K562 (cell line): ENCODE results near the gene ABCA7. TPM values are rescaled to one million over a fixed set of nuclear protein-coding genes. Genes with fewer than 3 reads are reported as not detected.

ENCODE experiments used
- ATAC-seq: fragments of 200-7000 bp; cut with Tn5 transposase; 3 replicates; pipeline ENCODE4 v1.9.1; 2020; ENCODE audit warnings: moderate library complexity
- BruUV-seq: library from RNA; stranded (reverse); fragments of 400-500 nt; replicated peaks from 2 replicates; lab custom pipeline; 2021; lab: Mats Ljungman, UMichigan
- CTCF ChIA-PET: fragments of 300-600 bp; formaldehyde crosslinking; extraction: SDS; loops from one replicate; lab custom pipeline; 2021; ENCODE audit warnings: low intra/inter-chr PET ratio; lab: Yijun Ruan, JAX
- POLR2A ChIA-PET: fragments of 300-600, 350-650 bp; sonication (Branson Sonifier 250); formaldehyde crosslinking; extraction: SDS; loops from one replicate; lab custom pipeline; 2021; ENCODE audit warnings: antibody characterized with exemption, inconsistent platforms; lab: Yijun Ruan, JAX
- DNase-seq, 4 experiments: peaks; one replicate each; pipeline versions ENCODE4 v3.0.0 to v3.0.0-alpha.2; 2011 to 2018; ENCODE audit warnings: low spot score in 3 of 4, mixed read lengths in 3 of 4; ENCODE audit errors: extremely low read depth in 1 of 4
- FAIRE-seq: peaks from 2 replicates; lab custom pipeline; 2011; peaks lifted over from hg19 to GRCh38; lab: Jason Lieb, UNC
- H2AFZ ChIP-seq: 2 replicates; pipeline ENCODE4 v1.6.0; 2011; ENCODE audit warnings: low read depth, low read length, control low read depth, inconsistent platforms
- H3K27ac ChIP-seq: fragments of 200-600 bp; 3 replicates; pipeline ENCODE4 v1.8.0; 2011; ENCODE audit warnings: low read depth, mild to moderate bottlenecking, control low read depth, inconsistent platforms, low read length, moderate library complexity, mixed read lengths; ENCODE audit errors: extremely low read depth
- H3K27me3 ChIP-seq, 2 experiments: fragments of 300-600 bp in 1 of 2; 2 replicates in 1 of 2; 3 replicates in 1 of 2; pipeline versions ENCODE4 v1.6.0 to v1.8.0; 2011; ENCODE audit warnings: inconsistent platforms in 2 of 2, low read length in 2 of 2, mild to moderate bottlenecking in 1 of 2, mixed read lengths in 1 of 2, moderate library complexity in 1 of 2; ENCODE audit not compliant: control insufficient read depth in 2 of 2, insufficient read depth in 2 of 2
- H3K36me3 ChIP-seq: fragments of 300-600 bp; 3 replicates; pipeline ENCODE4 v1.8.0; 2011; ENCODE audit warnings: mild to moderate bottlenecking, low read length, inconsistent platforms; ENCODE audit not compliant: control insufficient read depth, insufficient read depth
- H3K4me1 ChIP-seq, 2 experiments: fragments of 200-600 bp in 1 of 2; replicated peaks in 1 of 2; 2 replicates in 1 of 2; 3 replicates in 1 of 2; pipeline versions ENCODE4 v1.5.1 to v1.8.0; 2011; ENCODE audit warnings: inconsistent platforms in 2 of 2, low read length in 2 of 2, mild to moderate bottlenecking in 1 of 2, mixed read lengths in 1 of 2, moderate library complexity in 1 of 2; ENCODE audit not compliant: control insufficient read depth in 2 of 2, insufficient read depth in 2 of 2
- H3K4me2 ChIP-seq: 2 replicates; pipeline ENCODE4 v1.6.1; 2011; ENCODE audit warnings: low read length, control low read depth, inconsistent platforms, mixed read lengths; ENCODE audit not compliant: insufficient read depth
- H3K4me3 ChIP-seq: fragments of 200-600 bp; sonication (generic), shearing (Covaris generic); 2 replicates; pipeline ENCODE4 v1.5.1; 2016; ENCODE audit warnings: control low read depth, inconsistent platforms
- H3K79me2 ChIP-seq: fragments of 200-600 bp; 3 replicates; pipeline ENCODE4 v1.8.0; 2011; ENCODE audit warnings: low read length, inconsistent platforms; ENCODE audit not compliant: control insufficient read depth, insufficient read depth
- H3K9ac ChIP-seq, 2 experiments: 2 replicates each; pipeline versions ENCODE4 v1.6.0 to v1.6.1; 2011; ENCODE audit warnings: low read depth in 2 of 2, low read length in 2 of 2, control low read depth in 1 of 2, inconsistent platforms in 1 of 2, mild to moderate bottlenecking in 1 of 2, mixed read lengths in 1 of 2; ENCODE audit not compliant: insufficient read depth in 1 of 2
- H3K9me1 ChIP-seq: one replicate; pipeline ENCODE4 v1.6.0; 2011; ENCODE audit warnings: inconsistent platforms, mild to moderate bottlenecking, low read length, moderate library complexity; ENCODE audit not compliant: control insufficient read depth, insufficient read depth
- H3K9me3 ChIP-seq: replicated peaks from 2 replicates; pipeline ENCODE4 v1.5.1; 2011; ENCODE audit warnings: low read depth, low read length, inconsistent platforms; ENCODE audit not compliant: control insufficient read depth, insufficient read depth
- H4K20me1 ChIP-seq: replicated peaks from 2 replicates; pipeline ENCODE4 v1.6.1; 2011; ENCODE audit warnings: low read length, inconsistent platforms, mixed read lengths; ENCODE audit not compliant: control insufficient read depth, insufficient read depth
- ETV5 ChIP-seq: sonication (generic); formaldehyde crosslinking; IDR thresholded peaks from 2 replicates; pipeline ENCODE4 v1.4.0; 2020; ENCODE audit warnings: low read depth, mild to moderate bottlenecking, missing genetic modification reagents
- HOXB6 ChIP-seq: fragments of 250-450 bp; sonication (Bioruptor Pico); IDR thresholded peaks from 2 replicates; pipeline ENCODE4 v1.5.1; 2022; ENCODE audit warnings: mild to moderate bottlenecking, borderline replicate concordance
- KLF16 ChIP-seq: IDR thresholded peaks from 2 replicates; pipeline ENCODE4 v1.6.1; 2016; ENCODE audit warnings: antibody characterized with exemption
- NCOA4 ChIP-seq: fragments of 450-650 bp; IDR thresholded peaks from 2 replicates; pipeline ENCODE4 v1.6.1; 2018; ENCODE audit warnings: mild to moderate bottlenecking; ENCODE audit not compliant: partially characterized antibody
- PYGO2 ChIP-seq: fragments of 450-650 bp; IDR thresholded peaks from 2 replicates; pipeline ENCODE4 v1.6.1; 2016; ENCODE audit warnings: mild to moderate bottlenecking, missing genetic modification characterization, moderate library complexity, missing compliant biosample characterization
- ZFP1 ChIP-seq: fragments of 450-650 bp; formaldehyde crosslinking; IDR thresholded peaks from 2 replicates; pipeline ENCODE4 v1.4.0; 2020; ENCODE audit warnings: mild to moderate bottlenecking, mixed read lengths
- ZFP36 ChIP-seq: fragments of 150-350 bp; IDR thresholded peaks from 2 replicates; pipeline ENCODE4 v1.6.1; 2018; ENCODE audit warnings: low read length, low read depth; ENCODE audit not compliant: partially characterized antibody
- ZNF764 ChIP-seq: fragments of 250-450 bp; sonication (Bioruptor Pico); IDR thresholded peaks from 2 replicates; pipeline ENCODE4 v1.4.0; 2020; ENCODE audit warnings: low read depth, mild to moderate bottlenecking, moderate library complexity
- WGBS: fragments of 100-300 bp; shearing (Covaris generic); methylation state at CpG from one replicate; pipeline ENCODE4 v1.1.6; 2016; ENCODE audit warnings: low coverage, mixed read lengths; ENCODE audit not compliant: insufficient coverage; ENCODE audit errors: missing lambda C conversion rate; 5-methylcytosine and 5-hydroxymethylcytosine counted together
- in situ Hi-C: fragments of 300-500 bp; cut with MboI; formaldehyde crosslinking; loops from 4 replicates; pipeline ENCODE4 v1.15.0; 2018; ENCODE audit warnings: inconsistent platforms, mixed read lengths
- intact Hi-C: fragments of 100-400 bp; cut with micrococcal nuclease; formaldehyde crosslinking; loops from 2 replicates; pipeline ENCODE4 v1.14.2; 2022
- polyA plus RNA-seq, 8 experiments: library from polyadenylated mRNA; depleted of rRNA in 4 of 8; stranded (reverse) in 5 of 8; unstranded in 3 of 8; fragments of >200 nt; fragmentation: Nextera tagmentation in 2 of 8; fragmentation: Illumina TruSeq in 1 of 8; extraction: Ambion mirVana in 2 of 8; extraction: Trizol in 1 of 8; gene quantifications; 2 replicates each; pipeline versions ENCODE4 v1.2.1 to v1.2.3, GENCODE V29; 2011 to 2014; ENCODE audit warnings: inconsistent platforms in 1 of 8, missing spikeins in 1 of 8
- total RNA-seq, 7 experiments: library from RNA; depleted of rRNA in 6 of 7; stranded (reverse); fragments of >200 nt in 6 of 7; fragmentation: Illumina TruSeq in 2 of 7; extraction: Trizol in 2 of 7; gene quantifications; 2 replicates each; pipeline versions ENCODE4 v1.2.1 to v1.2.3, GENCODE V29; 2011 to 2021; ENCODE audit warnings: low replicate concordance in 1 of 7
- TF ChIP-seq, protein P1 (sequence below): sonication (generic); formaldehyde crosslinking; IDR thresholded peaks from 2 replicates; pipeline ENCODE4 v1.4.0; 2020; ENCODE audit warnings: mild to moderate bottlenecking, missing genetic modification reagents
- TF ChIP-seq, protein P2 (sequence below): sonication (generic); formaldehyde crosslinking; IDR thresholded peaks from 2 replicates; pipeline ENCODE4 v1.8.0; 2022; ENCODE audit warnings: missing genetic modification reagents, mild to moderate bottlenecking, borderline replicate concordance
- TF ChIP-seq, protein P3 (sequence below), 2 experiments: fragments of 450-650 bp in 1 of 2; IDR thresholded peaks; 2 replicates each; pipeline ENCODE4 v1.6.1; 2011 to 2017; ENCODE audit warnings: low read depth in 2 of 2, antibody characterized with exemption in 1 of 2, borderline replicate concordance in 1 of 2, low read length in 1 of 2, mild to moderate bottlenecking in 1 of 2, mixed read lengths in 1 of 2; ENCODE audit not compliant: control insufficient read depth in 1 of 2

Gene ABCA7
- total and polyA plus RNA-seq, 9 of the 15 experiments (the other 6 are each of a cell fraction or from before 2014, with no cell fraction given): 2.3 to 96.1 (median 31.2) TPM

DNA sequence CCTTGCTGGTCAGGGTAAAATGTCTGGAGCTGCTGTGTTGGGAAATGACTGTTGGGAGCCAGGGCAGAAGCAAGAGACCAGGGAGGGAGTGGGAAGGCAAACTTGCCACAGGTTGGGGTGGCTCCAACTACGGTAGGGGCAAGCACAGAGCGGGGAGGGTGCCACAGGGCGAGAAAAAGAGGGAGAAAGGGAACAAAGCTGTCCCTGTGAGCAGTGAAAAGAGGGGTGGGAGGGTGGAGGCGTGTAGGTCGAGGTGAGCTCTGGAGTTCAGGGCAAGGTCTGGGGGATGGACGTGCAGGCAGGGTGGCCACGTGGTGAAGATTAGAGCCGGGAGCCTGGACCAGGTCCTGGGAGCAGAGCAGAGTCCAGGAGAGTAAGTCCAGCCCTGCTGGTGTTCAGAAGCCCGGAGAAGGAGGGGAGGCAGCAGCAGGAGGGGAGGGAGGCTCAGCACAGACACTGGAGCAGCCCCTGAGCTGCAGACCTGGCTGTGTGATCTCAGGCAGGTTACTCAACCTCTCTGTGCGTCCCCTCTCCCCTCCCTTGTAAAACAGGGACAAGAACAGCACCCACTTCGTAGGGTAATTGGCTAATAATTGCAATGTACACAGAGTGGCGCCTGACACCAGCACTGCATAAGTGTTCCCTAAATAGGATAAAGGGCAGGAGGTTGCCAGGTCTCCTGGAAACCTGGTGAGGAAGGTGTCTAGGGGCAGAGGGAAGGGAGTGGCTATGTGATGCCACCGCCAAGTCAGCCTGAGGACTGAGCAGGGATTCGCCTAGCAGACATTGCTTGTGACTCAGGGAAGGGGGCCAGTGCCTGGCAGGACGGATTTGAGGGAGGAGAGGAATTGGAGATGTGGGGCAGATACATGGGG is 58.5 kb downstream of the ABCA7 start (continued):
- peak; percentile 82 for TF ChIP-seq ZFP36
- TF ChIP-seq KLF16: no peak

DNA sequence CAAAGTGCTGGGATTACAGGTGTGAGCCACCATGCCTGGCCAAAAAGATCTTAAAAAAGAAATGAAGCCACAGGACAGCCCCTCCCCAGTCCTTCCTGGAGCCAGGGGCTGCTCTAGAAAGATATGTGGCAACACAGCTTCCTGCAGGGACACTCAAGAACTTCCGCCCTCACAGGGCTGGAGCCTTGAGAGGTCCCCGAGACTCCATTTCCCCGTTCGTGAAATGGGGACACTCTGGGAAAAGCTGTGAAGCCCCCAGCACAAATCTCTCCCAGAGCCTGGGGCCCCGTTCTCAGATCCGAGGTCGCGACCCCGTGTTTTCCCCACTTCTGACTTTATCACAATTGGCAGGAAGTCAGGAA is 61.4 kb downstream of the ABCA7 start:
- no peak for ATAC-seq
- no peak for DNase-seq
- Histone ChIP-seq H3K4me1 (peaks cover 36 to 64% of the 10 kb centered on the region in 2 experiments), H4K20me1 (no peaks in the 10 kb centered on the region; the same call in 1 of the 2 replicates), H3K27me3 (no peaks in the 10 kb centered on the region), H3K9me1 (no peaks in the 10 kb centered on the region), H3K4me2 (no peak overlapping the region), H3K27ac (peak overlapping the region; percentile 73), H3K9me3 (peaks cover 7% of the 10 kb centered on the region), H3K36me3 (peaks cover 14% of the 10 kb centered on the region; the same call in 2 of the 3 replicates), H2AFZ (peak overlapping the region; percentile 93), H3K79me2 (peaks cover 24% of the 10 kb centered on the region), H3K4me3 (no peak overlapping the region), H3K9ac (peak overlapping the region; percentile 56 to 85; a peak in 3 of 4 replicates)
- in situ Hi-C loops: no loop called here
- BruUV-seq: no TSS peak
- FAIRE-seq: no peak
- WGBS: 60% methylated on average over 9 of the region's 9 CpGs
- intact Hi-C loops: loop anchor here (5.0 kb wide), 1 partner anchor 59 kb away; the partner anchor contains the start of gene ABCA7
- ChIA-PET CTCF (no interaction called here), POLR2A (interaction anchor here (0.9 to 1.0 kb wide), 3 partner anchors 12 to 105 kb away, joined by 3 to 5 read pairs (median 4); no protein-coding TSS in a partner anchor)
- TF ChIP-seq ZFP1 (no peak), NCOA4 (no peak), PYGO2 (tag) (no peak), ETV5 (CRISPR knock-in tag) (no peak), ZNF764 (no peak), HOXB6 (CRISPR knock-in tag) (no peak)
- TF ChIP-seq, protein P1, sequence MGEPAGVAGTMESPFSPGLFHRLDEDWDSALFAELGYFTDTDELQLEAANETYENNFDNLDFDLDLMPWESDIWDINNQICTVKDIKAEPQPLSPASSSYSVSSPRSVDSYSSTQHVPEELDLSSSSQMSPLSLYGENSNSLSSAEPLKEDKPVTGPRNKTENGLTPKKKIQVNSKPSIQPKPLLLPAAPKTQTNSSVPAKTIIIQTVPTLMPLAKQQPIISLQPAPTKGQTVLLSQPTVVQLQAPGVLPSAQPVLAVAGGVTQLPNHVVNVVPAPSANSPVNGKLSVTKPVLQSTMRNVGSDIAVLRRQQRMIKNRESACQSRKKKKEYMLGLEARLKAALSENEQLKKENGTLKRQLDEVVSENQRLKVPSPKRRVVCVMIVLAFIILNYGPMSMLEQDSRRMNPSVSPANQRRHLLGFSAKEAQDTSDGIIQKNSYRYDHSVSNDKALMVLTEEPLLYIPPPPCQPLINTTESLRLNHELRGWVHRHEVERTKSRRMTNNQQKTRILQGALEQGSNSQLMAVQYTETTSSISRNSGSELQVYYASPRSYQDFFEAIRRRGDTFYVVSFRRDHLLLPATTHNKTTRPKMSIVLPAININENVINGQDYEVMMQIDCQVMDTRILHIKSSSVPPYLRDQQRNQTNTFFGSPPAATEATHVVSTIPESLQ (CRISPR knock-in tag): no peak
- TF ChIP-seq, protein P2, sequence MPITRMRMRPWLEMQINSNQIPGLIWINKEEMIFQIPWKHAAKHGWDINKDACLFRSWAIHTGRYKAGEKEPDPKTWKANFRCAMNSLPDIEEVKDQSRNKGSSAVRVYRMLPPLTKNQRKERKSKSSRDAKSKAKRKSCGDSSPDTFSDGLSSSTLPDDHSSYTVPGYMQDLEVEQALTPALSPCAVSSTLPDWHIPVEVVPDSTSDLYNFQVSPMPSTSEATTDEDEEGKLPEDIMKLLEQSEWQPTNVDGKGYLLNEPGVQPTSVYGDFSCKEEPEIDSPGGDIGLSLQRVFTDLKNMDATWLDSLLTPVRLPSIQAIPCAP (CRISPR knock-in tag): no peak
- TF ChIP-seq, protein P3, sequence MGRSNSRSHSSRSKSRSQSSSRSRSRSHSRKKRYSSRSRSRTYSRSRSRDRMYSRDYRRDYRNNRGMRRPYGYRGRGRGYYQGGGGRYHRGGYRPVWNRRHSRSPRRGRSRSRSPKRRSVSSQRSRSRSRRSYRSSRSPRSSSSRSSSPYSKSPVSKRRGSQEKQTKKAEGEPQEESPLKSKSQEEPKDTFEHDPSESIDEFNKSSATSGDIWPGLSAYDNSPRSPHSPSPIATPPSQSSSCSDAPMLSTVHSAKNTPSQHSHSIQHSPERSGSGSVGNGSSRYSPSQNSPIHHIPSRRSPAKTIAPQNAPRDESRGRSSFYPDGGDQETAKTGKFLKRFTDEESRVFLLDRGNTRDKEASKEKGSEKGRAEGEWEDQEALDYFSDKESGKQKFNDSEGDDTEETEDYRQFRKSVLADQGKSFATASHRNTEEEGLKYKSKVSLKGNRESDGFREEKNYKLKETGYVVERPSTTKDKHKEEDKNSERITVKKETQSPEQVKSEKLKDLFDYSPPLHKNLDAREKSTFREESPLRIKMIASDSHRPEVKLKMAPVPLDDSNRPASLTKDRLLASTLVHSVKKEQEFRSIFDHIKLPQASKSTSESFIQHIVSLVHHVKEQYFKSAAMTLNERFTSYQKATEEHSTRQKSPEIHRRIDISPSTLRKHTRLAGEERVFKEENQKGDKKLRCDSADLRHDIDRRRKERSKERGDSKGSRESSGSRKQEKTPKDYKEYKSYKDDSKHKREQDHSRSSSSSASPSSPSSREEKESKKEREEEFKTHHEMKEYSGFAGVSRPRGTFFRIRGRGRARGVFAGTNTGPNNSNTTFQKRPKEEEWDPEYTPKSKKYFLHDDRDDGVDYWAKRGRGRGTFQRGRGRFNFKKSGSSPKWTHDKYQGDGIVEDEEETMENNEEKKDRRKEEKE (IDR thresholded peaks at IDR 0.05; ENCODE audit: borderline replicate concordance in 1 of 2, control insufficient read depth in 1 of 2, low read depth in 2 of 2, low read length in 1 of 2): no peak
